HCT116 (cell line): ENCODE results near the gene RBM28. TPM values are rescaled to one million over a fixed set of nuclear protein-coding genes. Genes with fewer than 3 reads are reported as not detected.

ENCODE experiments used
- ATAC-seq: fragments of 200-7000 bp; cut with Tn5 transposase; 2 replicates; pipeline ENCODE4 v1.9.1; 2020; ENCODE audit warnings: mild to moderate bottlenecking, moderate library complexity
- BruUV-seq: library from RNA; stranded (reverse); fragments of 400-500 nt; replicated peaks from 2 replicates; lab custom pipeline; 2021; lab: Mats Ljungman, UMichigan
- CTCF ChIA-PET: fragments of 300-600 bp; sonication (Branson Sonifier 250); formaldehyde crosslinking; loops from one replicate; lab custom pipeline; 2021; ENCODE audit warnings: antibody characterized with exemption; lab: Charles Lee
- POLR2A ChIA-PET: fragments of 300-600, 350-600 bp; sonication (Branson Sonifier 250); formaldehyde crosslinking; loops from one replicate; lab custom pipeline; 2021; ENCODE audit warnings: antibody characterized with exemption; lab: Charles Lee
- RAD21 ChIA-PET, 2 experiments: fragments of 300-600 bp; sonication (Branson Sonifier 250); formaldehyde crosslinking; loops; one replicate each; lab custom pipeline; 2023; ENCODE audit warnings: low total read pairs in 2 of 2; ENCODE audit not compliant: uncharacterized antibody in 2 of 2, unreplicated experiment in 2 of 2, low non-redundant PET in 1 of 2; lab: Charles Lee
- DNase-seq: peaks from one replicate; pipeline ENCODE4 v3.0.0-alpha.2; 2010; ENCODE audit warnings: low read depth, low spot score
- H2AFZ ChIP-seq: fragments of 200-600 bp; shearing (Covaris generic), sonication (generic); 2 replicates; pipeline ENCODE4 v1.6.1; 2017; ENCODE audit warnings: low read depth, mixed run types, mixed read lengths, antibody characterized with exemption, low read length; ENCODE audit not compliant: poor library complexity, severe bottlenecking
- H3K27ac ChIP-seq: 2 replicates; pipeline ENCODE4 v1.5.1; 2012; ENCODE audit warnings: low read depth, low read length
- H3K27me3 ChIP-seq: fragments of 200-600 bp; sonication (generic); 2 replicates; pipeline ENCODE4 v1.6.1; 2016; ENCODE audit warnings: mixed run types, low read length, mixed read lengths; ENCODE audit not compliant: insufficient read depth
- H3K36me3 ChIP-seq, 2 experiments: fragments of 200-500 bp in 1 of 2; fragments of 200-600 bp in 1 of 2; sonication (Bioruptor generic) in 1 of 2; sonication (generic) in 1 of 2; 2 replicates each; pipeline versions ENCODE4 v1.5.1 to v1.6.1; 2014 to 2016; ENCODE audit warnings: low read length in 2 of 2, inconsistent platforms in 1 of 2, mixed read lengths in 1 of 2, mixed run types in 1 of 2; ENCODE audit not compliant: insufficient read depth in 2 of 2, control insufficient read depth in 1 of 2
- H3K4me1 ChIP-seq, 2 experiments: fragments of 200-600 bp in 1 of 2; sonication (generic) in 1 of 2; 2 replicates each; pipeline versions ENCODE4 v1.5.1 to v1.6.1; 2012 to 2017; ENCODE audit warnings: low read length in 2 of 2, inconsistent platforms in 1 of 2, mild to moderate bottlenecking in 1 of 2, mixed read lengths in 1 of 2, mixed run types in 1 of 2, moderate library complexity in 1 of 2; ENCODE audit not compliant: insufficient read depth in 2 of 2, control insufficient read depth in 1 of 2
- H3K4me2 ChIP-seq: fragments of 200-600 bp; sonication (generic); 2 replicates; pipeline ENCODE4 v1.6.1; 2017; ENCODE audit warnings: mixed run types, low read length, mixed read lengths
- H3K4me3 ChIP-seq, 2 experiments: fragments of 200-600 bp in 1 of 2; sonication (generic) in 1 of 2; replicated peaks in 1 of 2; 2 replicates each; pipeline ENCODE4 v1.5.1; 2011 to 2016; ENCODE audit warnings: low read length in 2 of 2, control low read depth in 1 of 2, low read depth in 1 of 2, mild to moderate bottlenecking in 1 of 2, mixed read lengths in 1 of 2, mixed run types in 1 of 2
- H3K79me2 ChIP-seq: fragments of 200-600 bp; sonication (generic); 2 replicates; pipeline ENCODE4 v1.6.1; 2017; ENCODE audit warnings: mild to moderate bottlenecking, mixed run types, low read length, moderate library complexity, mixed read lengths; ENCODE audit not compliant: insufficient read depth
- H3K9ac ChIP-seq: fragments of 200-600 bp; sonication (generic); 2 replicates; pipeline ENCODE4 v1.6.1; 2016; ENCODE audit warnings: low read length, mixed read lengths
- H3K9me2 ChIP-seq: fragments of 200-600 bp; sonication (generic), shearing (Covaris generic); 2 replicates; pipeline ENCODE4 v1.6.1; 2017; ENCODE audit warnings: mixed run types, mild to moderate bottlenecking, moderate library complexity; ENCODE audit not compliant: insufficient read depth
- H3K9me3 ChIP-seq, 2 experiments: fragments of 200-500 bp in 1 of 2; fragments of 200-600 bp in 1 of 2; sonication (Bioruptor generic) in 1 of 2; sonication (generic) in 1 of 2; 2 replicates each; pipeline ENCODE4 v1.6.1; 2014 to 2017; ENCODE audit warnings: low read length in 2 of 2, mixed read lengths in 2 of 2, inconsistent platforms in 1 of 2, low read depth in 1 of 2, mild to moderate bottlenecking in 1 of 2, mixed run types in 1 of 2, moderate library complexity in 1 of 2; ENCODE audit not compliant: control insufficient read depth in 1 of 2, insufficient read depth in 1 of 2
- H4K20me1 ChIP-seq: fragments of 200-600 bp; sonication (generic), shearing (Covaris generic); 2 replicates; pipeline ENCODE4 v1.6.1; 2017; ENCODE audit warnings: mixed run types, mild to moderate bottlenecking, moderate library complexity; ENCODE audit not compliant: insufficient read depth
- intact Hi-C: fragments of 100-400 bp; cut with micrococcal nuclease; formaldehyde crosslinking; loops from 2 replicates; pipeline ENCODE4 v1.10.0; 2022
- total RNA-seq: library from RNA; stranded (reverse); gene quantifications from one replicate; pipeline ENCODE4 v1.2.1, GENCODE V29; 2021; ENCODE audit not compliant: unreplicated experiment
- TF ChIP-seq, protein P1 (sequence below), 3 experiments: fragments of 200-600 bp in 1 of 3; sonication (generic) in 1 of 3; IDR thresholded peaks in 2 of 3; conservative IDR thresholded peaks in 1 of 3; 2 replicates each; pipeline ENCODE4 v1.5.1; 2012 to 2017; ENCODE audit warnings: low read depth in 2 of 3, low read length in 2 of 3, antibody characterized with exemption in 1 of 3, borderline replicate concordance in 1 of 3, control low read depth in 1 of 3, mild to moderate bottlenecking in 1 of 3, mixed read lengths in 1 of 3, mixed run types in 1 of 3, moderate library complexity in 1 of 3; ENCODE audit not compliant: insufficient read depth in 1 of 3
- TF ChIP-seq, protein P2 (sequence below): IDR thresholded peaks from 2 replicates; pipeline ENCODE4 v1.6.1; 2012
- TF ChIP-seq, protein P3 (sequence below): IDR thresholded peaks from 2 replicates; pipeline ENCODE4 v1.6.1; 2012; ENCODE audit warnings: low read depth

The RBM28 gene
- total RNA-seq, 1 experiment from 2014 or later: 66.3 TPM

DNA sequence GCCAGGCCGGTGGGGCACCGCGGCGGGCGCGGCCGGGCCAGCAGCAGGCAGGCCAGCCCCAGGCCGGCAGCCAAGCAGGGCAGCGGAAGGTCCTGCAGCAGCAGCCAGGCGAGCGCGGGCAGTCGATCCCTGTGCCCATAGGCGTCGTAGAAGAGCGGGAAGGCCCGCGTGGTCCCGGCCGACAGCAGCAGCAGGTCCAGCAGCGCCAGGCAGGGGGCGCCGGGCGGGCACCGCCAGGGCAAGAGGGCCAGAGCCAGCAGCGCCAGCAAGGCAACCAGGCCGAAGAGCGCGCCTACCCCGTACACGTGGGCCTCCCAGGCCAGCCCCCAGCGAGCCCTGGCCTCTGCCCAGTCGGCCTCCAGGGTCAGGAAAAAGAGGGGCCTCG is 8.4 kb upstream of the RBM28 start:
- peak; percentile 46 for ATAC-seq
- H3K4me2 ChIP-seq: no peak overlapping the region
- H3K79me2 ChIP-seq: no peaks in the 10 kb centered on the region
- H3K4me3 ChIP-seq: no peak overlapping the region
- no peaks in the 10 kb centered on the region for H4K20me1 ChIP-seq
- H3K9me2 ChIP-seq: no peaks in the 10 kb centered on the region
- H3K27ac ChIP-seq: no peak overlapping the region; the same call in 1 of the 2 replicates
- no TSS peak for BruUV-seq
- DNase-seq: no peak
- CTCF ChIA-PET: no interaction called here
- intact Hi-C loops: no loop called here
- H3K27me3 ChIP-seq: no peaks in the 10 kb centered on the region
- no peaks in the 10 kb centered on the region for H3K36me3 ChIP-seq
- no peaks in the 10 kb centered on the region for H3K4me1 ChIP-seq
- no peak overlapping the region for H3K9ac ChIP-seq
- TF ChIP-seq, protein P1, sequence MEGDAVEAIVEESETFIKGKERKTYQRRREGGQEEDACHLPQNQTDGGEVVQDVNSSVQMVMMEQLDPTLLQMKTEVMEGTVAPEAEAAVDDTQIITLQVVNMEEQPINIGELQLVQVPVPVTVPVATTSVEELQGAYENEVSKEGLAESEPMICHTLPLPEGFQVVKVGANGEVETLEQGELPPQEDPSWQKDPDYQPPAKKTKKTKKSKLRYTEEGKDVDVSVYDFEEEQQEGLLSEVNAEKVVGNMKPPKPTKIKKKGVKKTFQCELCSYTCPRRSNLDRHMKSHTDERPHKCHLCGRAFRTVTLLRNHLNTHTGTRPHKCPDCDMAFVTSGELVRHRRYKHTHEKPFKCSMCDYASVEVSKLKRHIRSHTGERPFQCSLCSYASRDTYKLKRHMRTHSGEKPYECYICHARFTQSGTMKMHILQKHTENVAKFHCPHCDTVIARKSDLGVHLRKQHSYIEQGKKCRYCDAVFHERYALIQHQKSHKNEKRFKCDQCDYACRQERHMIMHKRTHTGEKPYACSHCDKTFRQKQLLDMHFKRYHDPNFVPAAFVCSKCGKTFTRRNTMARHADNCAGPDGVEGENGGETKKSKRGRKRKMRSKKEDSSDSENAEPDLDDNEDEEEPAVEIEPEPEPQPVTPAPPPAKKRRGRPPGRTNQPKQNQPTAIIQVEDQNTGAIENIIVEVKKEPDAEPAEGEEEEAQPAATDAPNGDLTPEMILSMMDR (IDR thresholded peaks at IDR 0.05 in 2 of 3, conservative IDR thresholded peaks at IDR 0.05 in 1 of 3; ENCODE audit: borderline replicate concordance in 1 of 3, insufficient read depth in 1 of 3, low read depth in 2 of 3, low read length in 2 of 3): peak in 2 of 3 experiments; percentile 16 to 36; a peak in 3 of 6 replicates
- TF ChIP-seq, protein P2, sequence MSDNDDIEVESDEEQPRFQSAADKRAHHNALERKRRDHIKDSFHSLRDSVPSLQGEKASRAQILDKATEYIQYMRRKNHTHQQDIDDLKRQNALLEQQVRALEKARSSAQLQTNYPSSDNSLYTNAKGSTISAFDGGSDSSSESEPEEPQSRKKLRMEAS: 0 out of 2 replicates have a peak, but pooled peaks have one; percentile 17
- TF ChIP-seq, protein P3, sequence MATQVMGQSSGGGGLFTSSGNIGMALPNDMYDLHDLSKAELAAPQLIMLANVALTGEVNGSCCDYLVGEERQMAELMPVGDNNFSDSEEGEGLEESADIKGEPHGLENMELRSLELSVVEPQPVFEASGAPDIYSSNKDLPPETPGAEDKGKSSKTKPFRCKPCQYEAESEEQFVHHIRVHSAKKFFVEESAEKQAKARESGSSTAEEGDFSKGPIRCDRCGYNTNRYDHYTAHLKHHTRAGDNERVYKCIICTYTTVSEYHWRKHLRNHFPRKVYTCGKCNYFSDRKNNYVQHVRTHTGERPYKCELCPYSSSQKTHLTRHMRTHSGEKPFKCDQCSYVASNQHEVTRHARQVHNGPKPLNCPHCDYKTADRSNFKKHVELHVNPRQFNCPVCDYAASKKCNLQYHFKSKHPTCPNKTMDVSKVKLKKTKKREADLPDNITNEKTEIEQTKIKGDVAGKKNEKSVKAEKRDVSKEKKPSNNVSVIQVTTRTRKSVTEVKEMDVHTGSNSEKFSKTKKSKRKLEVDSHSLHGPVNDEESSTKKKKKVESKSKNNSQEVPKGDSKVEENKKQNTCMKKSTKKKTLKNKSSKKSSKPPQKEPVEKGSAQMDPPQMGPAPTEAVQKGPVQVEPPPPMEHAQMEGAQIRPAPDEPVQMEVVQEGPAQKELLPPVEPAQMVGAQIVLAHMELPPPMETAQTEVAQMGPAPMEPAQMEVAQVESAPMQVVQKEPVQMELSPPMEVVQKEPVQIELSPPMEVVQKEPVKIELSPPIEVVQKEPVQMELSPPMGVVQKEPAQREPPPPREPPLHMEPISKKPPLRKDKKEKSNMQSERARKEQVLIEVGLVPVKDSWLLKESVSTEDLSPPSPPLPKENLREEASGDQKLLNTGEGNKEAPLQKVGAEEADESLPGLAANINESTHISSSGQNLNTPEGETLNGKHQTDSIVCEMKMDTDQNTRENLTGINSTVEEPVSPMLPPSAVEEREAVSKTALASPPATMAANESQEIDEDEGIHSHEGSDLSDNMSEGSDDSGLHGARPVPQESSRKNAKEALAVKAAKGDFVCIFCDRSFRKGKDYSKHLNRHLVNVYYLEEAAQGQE: no peak
- no peaks in the 10 kb centered on the region for H3K9me3 ChIP-seq
- no peak overlapping the region for H2AFZ ChIP-seq
- RAD21 ChIA-PET: no interaction called here
- POLR2A ChIA-PET: no interaction called here
